A549 (cell line): ENCODE measurements around the gene CD300H. TPM values are rescaled to one million over a fixed set of nuclear protein-coding genes. Genes with fewer than 3 reads are reported as not detected.

Source experiments
- ATAC-seq, 2 experiments: fragments of 200-7000 bp in 1 of 2; fragments of >200 bp in 1 of 2; cut with Nextera tagmentation in 1 of 2; cut with Tn5 transposase in 1 of 2; 3 replicates each; pipeline versions ENCODE4 v1.8.0 to v1.9.1; 2018 to 2020; ENCODE audit warnings: mild to moderate bottlenecking in 1 of 2, moderate library complexity in 1 of 2
- CTCF ChIA-PET: fragments of 300-600 bp; sonication (Branson Sonifier 250); formaldehyde crosslinking; extraction: SDS; loops from one replicate; lab custom pipeline; 2021; ENCODE audit warnings: antibody characterized with exemption, inconsistent platforms; lab: Yijun Ruan, JAX
- POLR2A ChIA-PET: fragments of 350-600 bp; formaldehyde crosslinking; extraction: SDS; loops from one replicate; lab custom pipeline; 2021; ENCODE audit warnings: antibody characterized with exemption, inconsistent platforms; lab: Yijun Ruan, JAX
- DNase-seq, 2 experiments: peaks; one replicate each; pipeline versions ENCODE4 v3.0.0 to v3.0.0-alpha.2; 2011 to 2016; ENCODE audit warnings: low read depth in 1 of 2, low spot score in 1 of 2
- FAIRE-seq: peaks from 2 replicates; lab custom pipeline; 2011; peaks lifted over from hg19 to GRCh38; lab: Jason Lieb, UNC
- H3K27ac ChIP-seq, 2 experiments: fragments of >200 bp; sonication (Bioruptor Twin); formaldehyde crosslinking; 3 replicates each; pipeline ENCODE4 v1.5.1; 2016 to 2017
- H3K4me1 ChIP-seq: fragments of >200 bp; sonication (Bioruptor Twin); formaldehyde crosslinking; 3 replicates; pipeline ENCODE4 v1.6.1; 2016
- H3K4me2 ChIP-seq: fragments of >200 bp; sonication (Bioruptor Twin); formaldehyde crosslinking; 3 replicates; pipeline ENCODE4 v1.6.1; 2016
- H3K4me3 ChIP-seq: fragments of >200 bp; sonication (Bioruptor Twin); formaldehyde crosslinking; 3 replicates; pipeline ENCODE4 v1.5.1; 2016
- H3K9me3 ChIP-seq: fragments of >200 bp; sonication (Bioruptor Twin); formaldehyde crosslinking; 3 replicates; pipeline ENCODE4 v1.6.1; 2016
- CEBPB ChIP-seq, 2 experiments: fragments of >200 bp in 1 of 2; sonication (Bioruptor Twin) in 1 of 2; formaldehyde crosslinking in 1 of 2; IDR thresholded peaks; 2 replicates each; pipeline ENCODE4 v1.6.1; 2012 to 2016
- E2F6 ChIP-seq: IDR thresholded peaks from 2 replicates; pipeline ENCODE4 v1.6.1; 2012; ENCODE audit warnings: low read depth, borderline replicate concordance
- EHF ChIP-seq: fragments of 250-450 bp; sonication (Bioruptor Pico); IDR thresholded peaks from 2 replicates; pipeline ENCODE4 v1.5.0; 2020; ENCODE audit warnings: mild to moderate bottlenecking
- EHMT2 ChIP-seq: fragments of 200-600 bp; sonication (generic); IDR thresholded peaks from 2 replicates; pipeline ENCODE4 v1.6.1; 2016; ENCODE audit warnings: antibody characterized with exemption, low read depth, mild to moderate bottlenecking, moderate library complexity
- EP300 ChIP-seq, 2 experiments: fragments of >200 bp; sonication (Bioruptor Twin); formaldehyde crosslinking; IDR thresholded peaks; 2 replicates in 1 of 2; 3 replicates in 1 of 2; pipeline ENCODE4 v1.6.1; 2016 to 2017
- HDAC2 ChIP-seq: fragments of 200-600 bp; sonication (generic); IDR thresholded peaks from 2 replicates; pipeline ENCODE4 v1.6.1; 2016
- HMGXB4 ChIP-seq: fragments of 250-450 bp; sonication (Bioruptor Pico); IDR thresholded peaks from 2 replicates; pipeline ENCODE4 v1.5.0; 2021; ENCODE audit warnings: mild to moderate bottlenecking, moderate library complexity, borderline replicate concordance
- HOXA7 ChIP-seq: fragments of 250-450 bp; sonication (Bioruptor Pico); IDR thresholded peaks from 2 replicates; pipeline ENCODE4 v1.5.0; 2020; ENCODE audit warnings: mild to moderate bottlenecking, moderate library complexity
- HOXB13 ChIP-seq: fragments of 250-450 bp; sonication (Bioruptor Pico); IDR thresholded peaks from 2 replicates; pipeline ENCODE4 v1.5.0; 2020; ENCODE audit warnings: low read depth, mild to moderate bottlenecking, moderate library complexity
- HOXB5 ChIP-seq: fragments of 250-450 bp; sonication (Bioruptor Pico); IDR thresholded peaks from 2 replicates; pipeline ENCODE4 v1.5.0; 2020; ENCODE audit warnings: mild to moderate bottlenecking, moderate library complexity
- JUNB ChIP-seq: fragments of >200 bp; sonication (Bioruptor Twin); formaldehyde crosslinking; IDR thresholded peaks from 2 replicates; pipeline ENCODE4 v1.6.1; 2016
- KDM5A ChIP-seq: fragments of 200-600 bp; sonication (generic); IDR thresholded peaks from 2 replicates; pipeline ENCODE4 v1.6.1; 2016; ENCODE audit warnings: antibody characterized with exemption, mild to moderate bottlenecking
- MAZ ChIP-seq: fragments of 150-350 bp; IDR thresholded peaks from 2 replicates; pipeline ENCODE4 v1.6.1; 2014; ENCODE audit warnings: antibody characterized with exemption, low read depth, low read length, borderline replicate concordance
- NFE2L2 ChIP-seq: fragments of 150-350 bp; conservative IDR thresholded peaks from 2 replicates; pipeline ENCODE4 v1.6.1; 2014; ENCODE audit warnings: low read length
- POLR2A ChIP-seq: IDR thresholded peaks from 2 replicates; pipeline ENCODE4 v1.6.1; 2012; ENCODE audit warnings: mild to moderate bottlenecking, low read length
- RAD21 ChIP-seq, 2 experiments: fragments of >200 bp in 1 of 2; sonication (Bioruptor Twin) in 1 of 2; formaldehyde crosslinking in 1 of 2; IDR thresholded peaks in 1 of 2; conservative IDR thresholded peaks in 1 of 2; 2 replicates in 1 of 2; 3 replicates in 1 of 2; pipeline ENCODE4 v1.6.1; 2012 to 2018; ENCODE audit warnings: inconsistent platforms in 1 of 2
- RARB ChIP-seq: fragments of 250-450 bp; sonication (Bioruptor Pico); IDR thresholded peaks from 2 replicates; pipeline ENCODE4 v1.8.0; 2021; ENCODE audit warnings: mild to moderate bottlenecking, moderate library complexity
- RCOR1 ChIP-seq: fragments of 150-350 bp; IDR thresholded peaks from 2 replicates; pipeline ENCODE4 v1.6.1; 2014; ENCODE audit warnings: antibody characterized with exemption, low read length, low read depth
- RFX5 ChIP-seq: fragments of 450-650 bp; IDR thresholded peaks from 2 replicates; pipeline ENCODE4 v1.7.1; 2014; ENCODE audit warnings: antibody characterized with exemption, mild to moderate bottlenecking, moderate library complexity
- RNF2 ChIP-seq: fragments of 200-600 bp; sonication (generic); IDR thresholded peaks from 2 replicates; pipeline ENCODE4 v1.6.1; 2016; ENCODE audit warnings: low read depth, mild to moderate bottlenecking, antibody characterized with exemption, moderate library complexity, borderline replicate concordance
- SREBF2 ChIP-seq: fragments of 450-650 bp; IDR thresholded peaks from 2 replicates; pipeline ENCODE4 v1.6.1; 2014; ENCODE audit warnings: mild to moderate bottlenecking, moderate library complexity
- TP53 ChIP-seq: fragments of 250-450 bp; sonication (Bioruptor Pico); IDR thresholded peaks from 2 replicates; pipeline ENCODE4 v1.5.0; 2021; ENCODE audit warnings: mild to moderate bottlenecking, moderate library complexity
- ZC3H11A ChIP-seq: fragments of 450-650 bp; IDR thresholded peaks from 2 replicates; pipeline ENCODE4 v1.6.1; 2014; ENCODE audit warnings: antibody characterized with exemption, mild to moderate bottlenecking
- ZFP36 ChIP-seq: fragments of 450-650 bp; IDR thresholded peaks from 2 replicates; pipeline ENCODE4 v1.6.1; 2014; ENCODE audit warnings: borderline replicate concordance; ENCODE audit not compliant: partially characterized antibody
- WGBS: methylation state at CpG from one replicate; pipeline ENCODE4 v1.1.6; 2017; ENCODE audit errors: missing lambda C conversion rate; 5-methylcytosine and 5-hydroxymethylcytosine counted together
- polyA plus RNA-seq, 4 experiments: library from polyadenylated mRNA; depleted of rRNA in 3 of 4; stranded (reverse); fragments of >200 nt; fragmentation: RNase III in 1 of 4; extraction: RNeasy Plus Mini Kit Qiagen cat#74134 plus additional on column Dnase treatment in 1 of 4; gene quantifications; 2 replicates in 3 of 4; 3 replicates in 1 of 4; pipeline ENCODE4 v1.2.3, GENCODE V29; 2011 to 2017
- TF ChIP-seq, protein P1 (sequence below): fragments of 150-350 bp; IDR thresholded peaks from 2 replicates; pipeline ENCODE4 v1.6.1; 2014; ENCODE audit warnings: low read depth, mild to moderate bottlenecking, low read length
- TF ChIP-seq, protein P2 (sequence below): fragments of >200 bp; sonication (Bioruptor Twin); formaldehyde crosslinking; IDR thresholded peaks from 2 replicates; pipeline ENCODE4 v1.6.1; 2016

The CD300H gene
- polyA plus RNA-seq, 2 of the 4 experiments (the other 2 are of a cell fraction) = 0.50 TPM; not detected in 1

DNA sequence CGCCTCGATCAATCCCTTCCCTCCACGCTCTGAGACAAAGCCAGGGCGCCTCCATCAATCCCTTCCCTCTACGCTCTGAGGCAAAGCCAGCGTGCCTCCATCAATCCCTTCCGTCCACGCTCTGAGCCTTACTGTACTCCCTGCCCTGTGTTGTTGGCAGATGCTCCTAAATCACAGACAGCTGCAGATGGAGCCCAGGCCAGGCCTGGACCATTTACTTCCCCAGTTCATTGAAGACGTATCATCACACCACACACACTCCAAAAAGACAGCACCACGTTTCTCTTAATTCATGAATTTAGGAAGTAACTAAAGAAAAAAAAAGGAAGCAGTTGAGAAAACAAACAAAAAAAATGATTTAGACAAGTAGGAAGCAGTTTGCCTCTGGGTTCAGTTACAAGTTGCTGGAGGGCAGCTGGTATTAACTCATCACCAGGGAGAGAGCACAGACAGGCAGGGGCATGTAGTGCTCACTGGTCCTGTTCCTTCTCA is 32.2 kb upstream of the CD300H start:
- 48% methylated on average over 10 of the region's 10 CpGs for WGBS
- H3K27ac ChIP-seq = no peak overlapping the region
- FAIRE-seq (no peak), ATAC-seq (no peak), DNase-seq (no peak)
- H3K4me1 ChIP-seq = no peaks in the 10 kb centered on the region
- CTCF ChIA-PET = interaction anchor here (0.5 to 15.1 kb wide), 9 partner anchors 12 to 294 kb away, joined by 3 to 142 read pairs (median 6); partner anchors contain the start of genes CD300H and RAB37
- H3K9me3 ChIP-seq = no peaks in the 10 kb centered on the region; the same call in 2 of the 3 replicates
- no peak for TF ChIP-seq HOXB13
- TF ChIP-seq, protein P1, sequence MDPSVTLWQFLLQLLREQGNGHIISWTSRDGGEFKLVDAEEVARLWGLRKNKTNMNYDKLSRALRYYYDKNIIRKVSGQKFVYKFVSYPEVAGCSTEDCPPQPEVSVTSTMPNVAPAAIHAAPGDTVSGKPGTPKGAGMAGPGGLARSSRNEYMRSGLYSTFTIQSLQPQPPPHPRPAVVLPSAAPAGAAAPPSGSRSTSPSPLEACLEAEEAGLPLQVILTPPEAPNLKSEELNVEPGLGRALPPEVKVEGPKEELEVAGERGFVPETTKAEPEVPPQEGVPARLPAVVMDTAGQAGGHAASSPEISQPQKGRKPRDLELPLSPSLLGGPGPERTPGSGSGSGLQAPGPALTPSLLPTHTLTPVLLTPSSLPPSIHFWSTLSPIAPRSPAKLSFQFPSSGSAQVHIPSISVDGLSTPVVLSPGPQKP = no peak
- no peak for TF ChIP-seq EP300 (IDR thresholded peaks at IDR 0.05)
- no peak for TF ChIP-seq EHF
- no peak for TF ChIP-seq SREBF2
- H3K4me2 ChIP-seq = no peak overlapping the region
- no peak overlapping the region for H3K4me3 ChIP-seq
- POLR2A ChIA-PET = no interaction called here

GRCh38 chr17:74599023-74599399 is 31.7 kb upstream of the CD300H start:
- DNase-seq (no peak), FAIRE-seq (no peak), ATAC-seq (no peak)
- 6% methylated on average over 3 of the region's 3 CpGs for WGBS
- H3K9me3 ChIP-seq = no peaks in the 10 kb centered on the region; the same call in 2 of the 3 replicates
- H3K4me2 ChIP-seq = no peak overlapping the region
- ChIA-PET POLR2A (no interaction called here), CTCF (interaction anchor here (0.5 to 15.1 kb wide), 8 partner anchors 8 to 230 kb away, joined by 3 to 142 read pairs (median 4); partner anchors contain the start of genes CD300H and GPR142)
- TF ChIP-seq RAD21 (conservative IDR thresholded peaks at IDR 0.05 in 1 of 2, IDR thresholded peaks at IDR 0.05 in 1 of 2) (no peak), POLR2A (no peak), JUNB (no peak)
- no peak overlapping the region for H3K27ac ChIP-seq
- no peaks in the 10 kb centered on the region for H3K4me1 ChIP-seq
- H3K4me3 ChIP-seq = no peak overlapping the region

GRCh38 chr17:74598346-74599022 is 31.2 kb upstream of the CD300H start:
- Histone ChIP-seq H3K9me3 (no peaks in the 10 kb centered on the region; the same call in 2 of the 3 replicates), H3K4me3 (no peak overlapping the region), H3K27ac (no peak overlapping the region), H3K4me2 (no peak overlapping the region), H3K4me1 (no peaks in the 10 kb centered on the region)
- ATAC-seq = no peak
- no peak for DNase-seq
- ChIA-PET POLR2A (interaction anchor here (0.5 kb wide), 1 partner anchor 999 kb away, joined by 3 read pairs; no protein-coding TSS in a partner anchor), CTCF (interaction anchor here (0.9 to 15.1 kb wide), 9 partner anchors 7 to 230 kb away, joined by 3 to 142 read pairs (median 6); partner anchors contain the start of genes CD300H and GPR142)
- FAIRE-seq = no peak
- WGBS = 27% methylated on average over 4 of the region's 4 CpGs
- TF ChIP-seq TP53 (CRISPR knock-in tag) = no peak
- no peak for TF ChIP-seq HOXA7 (CRISPR knock-in tag)
- TF ChIP-seq RARB (CRISPR knock-in tag) = no peak
- no peak for TF ChIP-seq ZC3H11A
- no peak for TF ChIP-seq RNF2
- TF ChIP-seq ZFP36 = no peak
- TF ChIP-seq KDM5A = no peak
- TF ChIP-seq CEBPB (IDR thresholded peaks at IDR 0.05) = no peak
- TF ChIP-seq HOXB13 = no peak

GRCh38 chr17:74597069-74597790 is 29.9 kb upstream of the CD300H start:
- Histone ChIP-seq H3K9me3 (no peaks in the 10 kb centered on the region; the same call in 2 of the 3 replicates), H3K4me2 (no peak overlapping the region), H3K4me1 (0 out of 3 replicates have a peak, but pooled peaks cover 3% of the 10 kb centered on the region), H3K4me3 (no peak overlapping the region), H3K27ac (no peak overlapping the region)
- FAIRE-seq (no peak), ATAC-seq (no peak), DNase-seq (no peak)
- CTCF ChIA-PET = interaction anchor here (0.7 to 15.1 kb wide), 11 partner anchors 9 to 236 kb away, joined by 3 to 142 read pairs (median 6); partner anchors contain the start of genes BTBD17, CD300E, CD300H and GPR142
- WGBS = 25% methylated on average over 8 of the region's 8 CpGs
- POLR2A ChIA-PET = no interaction called here
- TF ChIP-seq HOXB5 (CRISPR knock-in tag) (no peak), NFE2L2 (no peak), RFX5 (no peak), MAZ (no peak), HMGXB4 (CRISPR knock-in tag) (no peak), RAD21 (conservative IDR thresholded peaks at IDR 0.05 in 1 of 2, IDR thresholded peaks at IDR 0.05 in 1 of 2) (no peak), EHMT2 (no peak), RCOR1 (no peak), JUNB (no peak), E2F6 (no peak), HDAC2 (no peak), SREBF2 (no peak), KDM5A (no peak)
- TF ChIP-seq, protein P2, sequence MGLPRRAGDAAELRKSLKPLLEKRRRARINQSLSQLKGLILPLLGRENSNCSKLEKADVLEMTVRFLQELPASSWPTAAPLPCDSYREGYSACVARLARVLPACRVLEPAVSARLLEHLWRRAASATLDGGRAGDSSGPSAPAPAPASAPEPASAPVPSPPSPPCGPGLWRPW = no peak
